H1 (cell line): Measurements from ENCODE around the gene MRPS27. TPM values are rescaled to one million over a fixed set of nuclear protein-coding genes. Genes with fewer than 3 reads are reported as not detected.

Experiments
- CTCF ChIA-PET: fragments of 300-600 bp; sonication (Branson Sonifier 250); formaldehyde crosslinking; loops from one replicate; lab custom pipeline; 2021; ENCODE audit not compliant: partially characterized antibody; lab: Charles Lee
- POLR2A ChIA-PET: fragments of 300-600 bp; sonication (Branson Sonifier 250); formaldehyde crosslinking; loops from one replicate; lab custom pipeline; 2021; ENCODE audit warnings: inconsistent platforms; ENCODE audit not compliant: partially characterized antibody; lab: Charles Lee
- DNase-seq, 2 experiments: peaks; one replicate each; pipeline versions ENCODE4 v3.0.0 to v3.0.0-alpha.2; 2010 to 2022; ENCODE audit warnings: low spot score in 2 of 2, low read depth in 1 of 2, mixed read lengths in 1 of 2
- FAIRE-seq: peaks from 2 replicates; lab custom pipeline; 2011; peaks lifted over from hg19 to GRCh38; lab: Jason Lieb, UNC
- H2AFZ ChIP-seq: 2 replicates; pipeline ENCODE4 v1.8.1; 2012; ENCODE audit warnings: low read length, inconsistent platforms
- H2AK5ac ChIP-seq: 2 replicates; pipeline ENCODE4 v1.6.1; 2013; ENCODE audit warnings: low read depth, low read length
- H2BK120ac ChIP-seq: replicated peaks from 2 replicates; pipeline ENCODE3; 2013; ENCODE audit warnings: low read depth, low read length, inconsistent platforms
- H2BK12ac ChIP-seq: 2 replicates; pipeline ENCODE4 v1.6.1; 2013; ENCODE audit warnings: low read depth, low read length
- H2BK15ac ChIP-seq: 2 replicates; pipeline ENCODE4 v1.6.1; 2013; ENCODE audit warnings: low read length
- H2BK20ac ChIP-seq: 2 replicates; pipeline ENCODE4 v1.6.1; 2013; ENCODE audit warnings: low read length
- H2BK5ac ChIP-seq: 2 replicates; pipeline ENCODE4 v1.6.1; 2013; ENCODE audit warnings: low read depth, low read length
- H3K14ac ChIP-seq: 2 replicates; pipeline ENCODE4 v1.6.1; 2013; ENCODE audit warnings: inconsistent platforms; ENCODE audit not compliant: insufficient read length
- H3K18ac ChIP-seq: 2 replicates; pipeline ENCODE4 v1.6.1; 2013; ENCODE audit warnings: low read length; ENCODE audit errors: extremely low read depth
- H3K23ac ChIP-seq: 2 replicates; pipeline ENCODE4 v1.6.1; 2013; ENCODE audit warnings: inconsistent platforms; ENCODE audit not compliant: insufficient read length
- H3K23me2 ChIP-seq: 2 replicates; pipeline ENCODE4 v1.6.1; 2013; ENCODE audit warnings: low read depth, low read length
- H3K27ac ChIP-seq: 2 replicates; pipeline ENCODE4 v1.6.1; 2011; ENCODE audit warnings: low read depth, low read length, inconsistent platforms
- H3K27me3 ChIP-seq, 4 experiments: replicated peaks in 1 of 4; 1 replicate in 1 of 4; 2 replicates in 3 of 4; pipeline versions ENCODE4 v1.6.1 to v1.8.1; 2011 to 2013; ENCODE audit warnings: low read length in 3 of 4, mild to moderate bottlenecking in 3 of 4, inconsistent platforms in 2 of 4, mixed read lengths in 2 of 4, moderate library complexity in 1 of 4; ENCODE audit not compliant: control insufficient read depth in 3 of 4, insufficient read depth in 3 of 4; ENCODE audit errors: extremely low read depth in 1 of 4
- H3K36me3 ChIP-seq, 4 experiments: 2 replicates each; pipeline versions ENCODE4 v1.6.1 to v1.8.1; 2011 to 2013; ENCODE audit warnings: mild to moderate bottlenecking in 4 of 4, low read length in 3 of 4, moderate library complexity in 2 of 4, control low read depth in 1 of 4, inconsistent platforms in 1 of 4; ENCODE audit not compliant: insufficient read depth in 4 of 4, control insufficient read depth in 2 of 4
- H3K4ac ChIP-seq: replicated peaks from 2 replicates; pipeline ENCODE3; 2013; ENCODE audit warnings: low read length, low read depth, mixed read lengths, inconsistent platforms; ENCODE audit not compliant: insufficient read length
- H3K4me1 ChIP-seq, 4 experiments: replicated peaks in 1 of 4; 1 replicate in 1 of 4; 2 replicates in 3 of 4; pipeline versions ENCODE4 v1.6.1 to v1.8.1; 2011 to 2013; ENCODE audit warnings: low read length in 3 of 4, inconsistent platforms in 2 of 4, mixed read lengths in 1 of 4; ENCODE audit not compliant: insufficient read depth in 4 of 4, control insufficient read depth in 3 of 4
- H3K4me2 ChIP-seq, 2 experiments: 2 replicates each; pipeline versions ENCODE4 v1.6.1 to v1.8.1; 2011 to 2013; ENCODE audit warnings: low read depth in 2 of 2, low read length in 2 of 2, control low read depth in 1 of 2, inconsistent platforms in 1 of 2, mild to moderate bottlenecking in 1 of 2; ENCODE audit not compliant: insufficient read depth in 1 of 2
- H3K4me3 ChIP-seq, 4 experiments: fragments of 200-600, 300-600 bp in 1 of 4; sonication (generic), shearing (Covaris generic), sonication (Bioruptor Twin) in 1 of 4; 2 replicates each; pipeline versions ENCODE4 v1.5.1 to v1.8.1; 2011 to 2016; ENCODE audit warnings: low read length in 4 of 4, low read depth in 3 of 4, control low read depth in 2 of 4, inconsistent platforms in 2 of 4, mild to moderate bottlenecking in 2 of 4, mixed read lengths in 1 of 4, moderate library complexity in 1 of 4; ENCODE audit not compliant: insufficient read depth in 2 of 4; ENCODE audit errors: extremely low read depth in 1 of 4
- H3K56ac ChIP-seq: replicated peaks from 2 replicates; pipeline ENCODE3; 2013; ENCODE audit warnings: low read depth, mild to moderate bottlenecking, mixed read lengths, low read length, inconsistent platforms; ENCODE audit not compliant: insufficient read length
- H3K79me1 ChIP-seq: 2 replicates; pipeline ENCODE4 v1.6.1; 2013; ENCODE audit warnings: low read depth, low read length, control low read depth
- H3K79me2 ChIP-seq, 2 experiments: 2 replicates each; pipeline versions ENCODE4 v1.6.1 to v1.8.1; 2012 to 2013; ENCODE audit warnings: low read length in 2 of 2, mild to moderate bottlenecking in 2 of 2, inconsistent platforms in 1 of 2; ENCODE audit not compliant: insufficient read depth in 2 of 2, control insufficient read depth in 1 of 2
- H3K9ac ChIP-seq, 4 experiments: replicated peaks in 1 of 4; 1 replicate in 1 of 4; 2 replicates in 3 of 4; pipeline versions ENCODE4 v1.6.1 to v1.8.1; 2011 to 2013; ENCODE audit warnings: low read depth in 3 of 4, low read length in 3 of 4, control low read depth in 2 of 4, mild to moderate bottlenecking in 2 of 4, moderate library complexity in 2 of 4, inconsistent platforms in 1 of 4; ENCODE audit errors: extremely low read depth in 1 of 4
- H3K9me3 ChIP-seq, 2 experiments: 2 replicates each; pipeline versions ENCODE4 v1.6.1 to v1.8.1; 2012 to 2013; ENCODE audit warnings: mild to moderate bottlenecking in 2 of 2, moderate library complexity in 2 of 2, control low read depth in 1 of 2, inconsistent platforms in 1 of 2, low read depth in 1 of 2, low read length in 1 of 2, mixed read lengths in 1 of 2; ENCODE audit not compliant: insufficient read depth in 2 of 2
- H4K20me1 ChIP-seq, 2 experiments: replicated peaks in 1 of 2; 2 replicates each; pipeline versions ENCODE3 to v1.8.1; 2011 to 2013; ENCODE audit warnings: inconsistent platforms in 2 of 2, low read length in 2 of 2, mild to moderate bottlenecking in 1 of 2; ENCODE audit not compliant: insufficient read depth in 2 of 2, control insufficient read depth in 1 of 2
- H4K5ac ChIP-seq: 2 replicates; pipeline ENCODE4 v1.6.1; 2013; ENCODE audit warnings: low read length, low read depth, mixed read lengths, inconsistent platforms; ENCODE audit not compliant: insufficient read length
- H4K8ac ChIP-seq: 2 replicates; pipeline ENCODE4 v1.8.0; 2013; ENCODE audit warnings: mild to moderate bottlenecking, moderate library complexity, low read length, inconsistent platforms; ENCODE audit not compliant: insufficient read depth; ENCODE audit errors: extremely low read depth
- H4K91ac ChIP-seq: replicated peaks from 2 replicates; pipeline ENCODE3; 2013; ENCODE audit warnings: low read length, mixed read lengths, inconsistent platforms; ENCODE audit not compliant: insufficient read length
- ASH2L ChIP-seq: fragments of 200-600, 300-600 bp; sonication (generic); IDR thresholded peaks from one replicate; pipeline ENCODE4 v1.7.1; 2017; ENCODE audit warnings: low read length
- E2F6 ChIP-seq: IDR thresholded peaks from 2 replicates; pipeline ENCODE4 v1.6.1; 2012; ENCODE audit warnings: inconsistent platforms
- EGR1 ChIP-seq: IDR thresholded peaks from 2 replicates; pipeline ENCODE4 v1.6.1; 2011; ENCODE audit warnings: low read depth, low read length, borderline replicate concordance
- FOSL1 ChIP-seq: IDR thresholded peaks from 2 replicates; pipeline ENCODE4 v1.6.1; 2011; ENCODE audit warnings: mild to moderate bottlenecking, low read depth, low read length, moderate library complexity; ENCODE audit not compliant: insufficient read depth
- KDM1A ChIP-seq: fragments of 200-600, 300-600 bp; sonication (generic); IDR thresholded peaks from 2 replicates; pipeline ENCODE4 v1.7.1; 2016; ENCODE audit warnings: mild to moderate bottlenecking, low read length, borderline replicate concordance
- MAFK ChIP-seq: IDR thresholded peaks from 2 replicates; pipeline ENCODE4 v1.6.1; 2012; ENCODE audit warnings: low read depth, mild to moderate bottlenecking, improper control_type of control experiment, low read length
- SAP30 ChIP-seq: fragments of 300-600 bp; sonication (generic); IDR thresholded peaks from 2 replicates; pipeline ENCODE4 v1.7.1; 2012; ENCODE audit warnings: low read length, moderate library complexity, mild to moderate bottlenecking, inconsistent platforms; ENCODE audit not compliant: insufficient read depth, insufficient replicate concordance
- SIX5 ChIP-seq: IDR thresholded peaks from 2 replicates; pipeline ENCODE4 v1.6.1; 2011; ENCODE audit warnings: mild to moderate bottlenecking, low read depth, low read length
- TAF1 ChIP-seq: IDR thresholded peaks from 2 replicates; pipeline ENCODE4 v1.6.1; 2011; ENCODE audit warnings: mild to moderate bottlenecking, low read depth, low read length
- TBP ChIP-seq: IDR thresholded peaks from 2 replicates; pipeline ENCODE4 v1.6.1; 2011; ENCODE audit warnings: low read depth, low read length, improper control_type of control experiment
- WGBS, 2 experiments: shearing (Covaris generic) in 1 of 2; methylation state at CpG; one replicate each; pipeline versions ENCODE4 v1.1.6 to v1.1.7; 2013 to 2015; ENCODE audit warnings: low lambda C conversion rate in 2 of 2, mixed read lengths in 2 of 2, inconsistent platforms in 1 of 2, low coverage in 1 of 2, missing lambda C conversion rate in 1 of 2; ENCODE audit not compliant: insufficient replicate concordance in 2 of 2, insufficient coverage in 1 of 2, insufficient read length in 1 of 2; ENCODE audit errors: extremely low coverage in 1 of 2, missing lambda C conversion rate in 1 of 2; 5-methylcytosine and 5-hydroxymethylcytosine counted together
- polyA plus RNA-seq, 7 experiments: library from polyadenylated mRNA; depleted of rRNA in 3 of 7; stranded (reverse) in 5 of 7; unstranded in 2 of 7; fragments of >200 nt in 5 of 7; fragments of 200-250 nt in 2 of 7; gene quantifications; 1 replicate in 5 of 7; 2 replicates in 1 of 7; 4 replicates in 1 of 7; pipeline versions ENCODE4 v1.2.1 to v1.2.3, GENCODE V29; 2011 to 2013; ENCODE audit warnings: missing spikeins in 2 of 7, mixed read lengths in 2 of 7
- total RNA-seq: library from RNA; stranded (reverse); fragmentation: NEBNext Ultra II Directional; extraction: Animal tissue kit (Norgen Biotek cat#: 25700); gene quantifications from 2 replicates; pipeline ENCODE4 v1.2.1, GENCODE V29; 2021
- TF ChIP-seq, protein P1 (sequence below): IDR thresholded peaks from 2 replicates; pipeline ENCODE4 v1.6.1; 2012; ENCODE audit warnings: low read length, inconsistent platforms

MRPS27 gene
- total and polyA plus RNA-seq, 2 of the 8 experiments (the other 6 are each of a cell fraction or from before 2014, with no cell fraction given) = 93.2 to 102 TPM

DNA sequence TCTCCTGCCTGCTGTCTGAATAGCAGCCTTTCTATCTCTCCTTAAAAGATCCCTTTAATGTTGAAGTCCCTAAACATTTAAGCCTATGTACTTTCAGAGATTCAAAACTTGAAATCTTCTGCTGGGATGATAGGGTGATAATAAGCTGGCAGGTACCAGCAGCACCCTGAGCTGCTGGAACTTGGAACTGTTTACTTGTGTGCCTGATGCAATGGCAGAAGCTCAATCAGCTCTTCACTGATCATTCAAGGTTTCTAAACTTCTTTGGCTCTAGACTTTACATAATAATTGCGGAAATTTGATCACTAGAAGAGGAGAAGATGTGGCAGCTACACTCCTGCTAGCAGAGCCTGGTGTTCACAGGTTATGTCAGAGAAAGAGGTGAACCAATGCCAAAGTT, 27.6 kb downstream of the MRPS27 start:
- DNase-seq (no peak), FAIRE-seq (no peak)
- Histone ChIP-seq H2BK120ac (no peak overlapping the region), H3K4me3 (no peak overlapping the region), H3K23me2 (no peaks in the 10 kb centered on the region), H3K79me2 (no peaks in the 10 kb centered on the region), H3K9me3 (no peaks in the 10 kb centered on the region), H3K27me3 (no peaks in the 10 kb centered on the region), H3K27ac (no peak overlapping the region), H4K20me1 (no peaks in the 10 kb centered on the region), H4K91ac (no peak overlapping the region), H2AK5ac (no peak overlapping the region), H3K4me1 (peaks cover 0 to 5% (median 1%) of the 10 kb centered on the region in 4 experiments; a peak in 2 of 7 replicates), H2BK15ac (no peak overlapping the region), H3K4ac (no peak overlapping the region), H3K14ac (no peak overlapping the region), H3K36me3 (peaks cover 0 to 50% (median 11%) of the 10 kb centered on the region in 4 experiments; a peak in 4 of 8 replicates), H2BK12ac (no peak overlapping the region), H3K4me2 (no peak overlapping the region), H2AFZ (no peak overlapping the region), H3K23ac (no peak overlapping the region), H3K56ac (no peak overlapping the region), H4K5ac (no peak overlapping the region), H3K79me1 (no peaks in the 10 kb centered on the region), H2BK20ac (no peak overlapping the region), H2BK5ac (no peak overlapping the region), H4K8ac (no peak overlapping the region), H3K18ac (no peak overlapping the region), H3K9ac (no peak overlapping the region)
- ChIA-PET CTCF (interaction anchor here (1.1 to 2.1 kb wide), 4 partner anchors 12 to 23 kb away, joined by 3 to 8 read pairs (median 4); no protein-coding TSS in a partner anchor), POLR2A (interaction anchor here (0.9 to 1.5 kb wide), 2 partner anchors 28 to 707 kb away, joined by 3 to 6 read pairs; partner anchors contain the start of genes MRPS27 and PTCD2)
- 63% methylated on average over 1 of the region's 1 CpG; no CpG with 5 or more reads in 1 of the 2 experiments for WGBS, 2 experiments
- no peak for TF ChIP-seq SAP30
- no peak for TF ChIP-seq FOSL1
- TF ChIP-seq TAF1 = no peak
- TF ChIP-seq TBP = no peak
- TF ChIP-seq ASH2L = no peak
- TF ChIP-seq E2F6 = no peak
- no peak for TF ChIP-seq KDM1A
- no peak for TF ChIP-seq MAFK
- TF ChIP-seq SIX5 = no peak
- TF ChIP-seq, protein P1, sequence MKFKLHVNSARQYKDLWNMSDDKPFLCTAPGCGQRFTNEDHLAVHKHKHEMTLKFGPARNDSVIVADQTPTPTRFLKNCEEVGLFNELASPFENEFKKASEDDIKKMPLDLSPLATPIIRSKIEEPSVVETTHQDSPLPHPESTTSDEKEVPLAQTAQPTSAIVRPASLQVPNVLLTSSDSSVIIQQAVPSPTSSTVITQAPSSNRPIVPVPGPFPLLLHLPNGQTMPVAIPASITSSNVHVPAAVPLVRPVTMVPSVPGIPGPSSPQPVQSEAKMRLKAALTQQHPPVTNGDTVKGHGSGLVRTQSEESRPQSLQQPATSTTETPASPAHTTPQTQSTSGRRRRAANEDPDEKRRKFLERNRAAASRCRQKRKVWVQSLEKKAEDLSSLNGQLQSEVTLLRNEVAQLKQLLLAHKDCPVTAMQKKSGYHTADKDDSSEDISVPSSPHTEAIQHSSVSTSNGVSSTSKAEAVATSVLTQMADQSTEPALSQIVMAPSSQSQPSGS = no peak
- TF ChIP-seq EGR1 = no peak
